ENCODE measurements around the gene DNAH6.

DNA sequence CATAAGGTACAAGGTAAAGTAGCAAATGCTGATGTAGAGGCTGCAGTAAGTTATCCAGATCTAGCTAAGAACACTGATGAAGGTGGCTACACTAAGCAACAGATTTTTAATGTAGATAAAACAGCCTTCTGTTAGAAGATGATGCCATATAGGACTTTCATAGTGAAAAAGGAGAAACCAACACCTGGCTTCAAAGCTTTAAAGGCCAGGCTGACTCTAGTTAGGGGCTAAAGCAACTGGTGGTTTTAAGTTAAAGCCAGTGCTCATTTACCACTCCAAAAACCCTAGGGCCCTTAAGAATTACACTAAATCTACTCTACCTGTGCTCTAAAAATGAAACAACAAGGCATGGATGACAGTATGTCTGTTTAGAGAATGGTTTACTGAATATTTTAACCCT, 131.0 kb downstream of the DNAH6 start:
- TF ChIP-seq POLR2A (IDR thresholded peaks at IDR 0.05; ENCODE audit: low read length) = no peak
- no peak for TF ChIP-seq GATA1 (IDR thresholded peaks at IDR 0.05; ENCODE audit: low read depth, low read length)

Data from erythroblast (primary cell).